DMS53 (cell line): ENCODE measurements around the gene MAPK13.
"Not testable (repeated sequence)": the region's sequence is repeated elsewhere in the genome, so short reads cannot be mapped to it uniquely, and the experiment has no call there.

Experiments
- DNase-seq: peaks from one replicate; lab custom pipeline; 2025; lab: John Stamatoyannopoulos, UW

Gene MAPK13

GRCh38 chr6:36127462-36128016 lies 2.8 kb upstream of the MAPK13 start:
- DNase-seq: peak; percentile 33

GRCh38 chr6:36128073-36128472 lies 2.2 kb upstream of the MAPK13 start:
- DNase-seq: no peak

- peak; percentile 6 for DNase-seq
Observed at GRCh38 chr6:36128793-36129192, 1.5 kb upstream of the MAPK13 start.

GRCh38 chr6:36129334-36129733 lies 979 bp upstream of the MAPK13 start:
- DNase-seq: not testable (repeated sequence)

GRCh38 chr6:36130667-36131510 lies 576 bp downstream of the MAPK13 start:
- peak; percentile 82 for DNase-seq

- peak; percentile 82 for DNase-seq
Observed at GRCh38 chr6:36131511-36132245, 1.4 kb downstream of the MAPK13 start.

- no peak for DNase-seq
Observed at GRCh38 chr6:36132246-36132895, 2.1 kb downstream of the MAPK13 start.

- no peak for DNase-seq
Observed at GRCh38 chr6:36133148-36133547, 2.8 kb downstream of the MAPK13 start.

GRCh38 chr6:36133912-36134311 lies 3.6 kb downstream of the MAPK13 start:
- DNase-seq: no peak

- no peak for DNase-seq
Observed at GRCh38 chr6:36135053-36135731, 4.9 kb downstream of the MAPK13 start.

GRCh38 chr6:36136034-36136433 lies 5.7 kb downstream of the MAPK13 start:
- no peak for DNase-seq

- no peak for DNase-seq
Observed at GRCh38 chr6:36136551-36136950, 6.2 kb downstream of the MAPK13 start.

- DNase-seq: no peak
Observed at GRCh38 chr6:36138667-36139066, 8.4 kb downstream of the MAPK13 start.

GRCh38 chr6:36139431-36139830 lies 9.1 kb downstream of the MAPK13 start:
- DNase-seq: peak; percentile 16

- DNase-seq: no peak
Observed at GRCh38 chr6:36139991-36140710, 9.8 kb downstream of the MAPK13 start.

GRCh38 chr6:36141091-36141490 lies 10.8 kb downstream of the MAPK13 start:
- no peak for DNase-seq

- DNase-seq: no peak
Observed at GRCh38 chr6:36141961-36142360, 11.6 kb downstream of the MAPK13 start.

- no peak for DNase-seq
Observed at GRCh38 chr6:36142971-36143838, 12.9 kb downstream of the MAPK13 start.

GRCh38 chr6:36145495-36145894 lies 15.2 kb downstream of the MAPK13 start:
- DNase-seq: no peak

GRCh38 chr6:36147294-36147693 lies 17.0 kb downstream of the MAPK13 start:
- DNase-seq: no peak
